Thyroid gland (tissue), 4 donors: ENCODE data around the gene L1CAM.

Source experiments
- CTCF ChIP-seq, 6 experiments: fragments of 200-600 bp in 3 of 6; fragments of 450-650 bp in 3 of 6; sonication (generic) in 3 of 6; IDR thresholded peaks; one replicate each; pipeline ENCODE4 v1.5.1; 2016 to 2019; ENCODE audit warnings: antibody characterized with exemption in 6 of 6, mild to moderate bottlenecking in 2 of 6, inconsistent platforms in 1 of 6, moderate library complexity in 1 of 6
- POLR2A ChIP-seq, 2 donors: fragments of 450-650 bp; IDR thresholded peaks; one replicate each; pipeline ENCODE4 v1.6.1; 2017; ENCODE audit warnings: antibody characterized with exemption in 2 of 2, mild to moderate bottlenecking in 2 of 2, moderate library complexity in 1 of 2

GRCh38 chrX:153813161-153813560 lies 72.8 kb downstream of the L1CAM start:
- no peak for TF ChIP-seq CTCF (IDR thresholded peaks at IDR 0.05)
- TF ChIP-seq POLR2A (IDR thresholded peaks at IDR 0.05): no peak
